HCT116 (cell line): ENCODE measurements around the gene KREMEN2. TPM values are rescaled to one million over a fixed set of nuclear protein-coding genes. Genes with fewer than 3 reads are reported as not detected.
A peak's percentile ranks its signal among the peaks of the same experiment; 100 is the strongest.

ENCODE experiments used
- ATAC-seq: fragments of 200-7000 bp; cut with Tn5 transposase; 2 replicates; pipeline ENCODE4 v1.9.1; 2020; ENCODE audit warnings: mild to moderate bottlenecking, moderate library complexity
- BruUV-seq: library from RNA; stranded (reverse); fragments of 400-500 nt; replicated peaks from 2 replicates; lab custom pipeline; 2021; lab: Mats Ljungman, UMichigan
- CTCF ChIA-PET: fragments of 300-600 bp; sonication (Branson Sonifier 250); formaldehyde crosslinking; loops from one replicate; lab custom pipeline; 2021; ENCODE audit warnings: antibody characterized with exemption; lab: Charles Lee
- POLR2A ChIA-PET: fragments of 300-600, 350-600 bp; sonication (Branson Sonifier 250); formaldehyde crosslinking; loops from one replicate; lab custom pipeline; 2021; ENCODE audit warnings: antibody characterized with exemption; lab: Charles Lee
- RAD21 ChIA-PET, 2 experiments: fragments of 300-600 bp; sonication (Branson Sonifier 250); formaldehyde crosslinking; loops; one replicate each; lab custom pipeline; 2023; ENCODE audit warnings: low total read pairs in 2 of 2; ENCODE audit not compliant: uncharacterized antibody in 2 of 2, unreplicated experiment in 2 of 2, low non-redundant PET in 1 of 2; lab: Charles Lee
- DNase-seq: peaks from one replicate; pipeline ENCODE4 v3.0.0-alpha.2; 2010; ENCODE audit warnings: low read depth, low spot score
- H2AFZ ChIP-seq: fragments of 200-600 bp; shearing (Covaris generic), sonication (generic); 2 replicates; pipeline ENCODE4 v1.6.1; 2017; ENCODE audit warnings: low read depth, mixed run types, mixed read lengths, antibody characterized with exemption, low read length; ENCODE audit not compliant: poor library complexity, severe bottlenecking
- H3K27ac ChIP-seq: 2 replicates; pipeline ENCODE4 v1.5.1; 2012; ENCODE audit warnings: low read depth, low read length
- H3K27me3 ChIP-seq: fragments of 200-600 bp; sonication (generic); 2 replicates; pipeline ENCODE4 v1.6.1; 2016; ENCODE audit warnings: mixed run types, low read length, mixed read lengths; ENCODE audit not compliant: insufficient read depth
- H3K36me3 ChIP-seq, 2 experiments: fragments of 200-500 bp in 1 of 2; fragments of 200-600 bp in 1 of 2; sonication (Bioruptor generic) in 1 of 2; sonication (generic) in 1 of 2; 2 replicates each; pipeline versions ENCODE4 v1.5.1 to v1.6.1; 2014 to 2016; ENCODE audit warnings: low read length in 2 of 2, inconsistent platforms in 1 of 2, mixed read lengths in 1 of 2, mixed run types in 1 of 2; ENCODE audit not compliant: insufficient read depth in 2 of 2, control insufficient read depth in 1 of 2
- H3K4me1 ChIP-seq, 2 experiments: fragments of 200-600 bp in 1 of 2; sonication (generic) in 1 of 2; 2 replicates each; pipeline versions ENCODE4 v1.5.1 to v1.6.1; 2012 to 2017; ENCODE audit warnings: low read length in 2 of 2, inconsistent platforms in 1 of 2, mild to moderate bottlenecking in 1 of 2, mixed read lengths in 1 of 2, mixed run types in 1 of 2, moderate library complexity in 1 of 2; ENCODE audit not compliant: insufficient read depth in 2 of 2, control insufficient read depth in 1 of 2
- H3K4me2 ChIP-seq: fragments of 200-600 bp; sonication (generic); 2 replicates; pipeline ENCODE4 v1.6.1; 2017; ENCODE audit warnings: mixed run types, low read length, mixed read lengths
- H3K4me3 ChIP-seq, 2 experiments: fragments of 200-600 bp in 1 of 2; sonication (generic) in 1 of 2; replicated peaks in 1 of 2; 2 replicates each; pipeline ENCODE4 v1.5.1; 2011 to 2016; ENCODE audit warnings: low read length in 2 of 2, control low read depth in 1 of 2, low read depth in 1 of 2, mild to moderate bottlenecking in 1 of 2, mixed read lengths in 1 of 2, mixed run types in 1 of 2
- H3K79me2 ChIP-seq: fragments of 200-600 bp; sonication (generic); 2 replicates; pipeline ENCODE4 v1.6.1; 2017; ENCODE audit warnings: mild to moderate bottlenecking, mixed run types, low read length, moderate library complexity, mixed read lengths; ENCODE audit not compliant: insufficient read depth
- H3K9ac ChIP-seq: fragments of 200-600 bp; sonication (generic); 2 replicates; pipeline ENCODE4 v1.6.1; 2016; ENCODE audit warnings: low read length, mixed read lengths
- H3K9me2 ChIP-seq: fragments of 200-600 bp; sonication (generic), shearing (Covaris generic); 2 replicates; pipeline ENCODE4 v1.6.1; 2017; ENCODE audit warnings: mixed run types, mild to moderate bottlenecking, moderate library complexity; ENCODE audit not compliant: insufficient read depth
- H3K9me3 ChIP-seq, 2 experiments: fragments of 200-500 bp in 1 of 2; fragments of 200-600 bp in 1 of 2; sonication (Bioruptor generic) in 1 of 2; sonication (generic) in 1 of 2; 2 replicates each; pipeline ENCODE4 v1.6.1; 2014 to 2017; ENCODE audit warnings: low read length in 2 of 2, mixed read lengths in 2 of 2, inconsistent platforms in 1 of 2, low read depth in 1 of 2, mild to moderate bottlenecking in 1 of 2, mixed run types in 1 of 2, moderate library complexity in 1 of 2; ENCODE audit not compliant: control insufficient read depth in 1 of 2, insufficient read depth in 1 of 2
- H4K20me1 ChIP-seq: fragments of 200-600 bp; sonication (generic), shearing (Covaris generic); 2 replicates; pipeline ENCODE4 v1.6.1; 2017; ENCODE audit warnings: mixed run types, mild to moderate bottlenecking, moderate library complexity; ENCODE audit not compliant: insufficient read depth
- CBX3 ChIP-seq: IDR thresholded peaks from 2 replicates; pipeline ENCODE4 v1.6.1; 2012; ENCODE audit warnings: low read depth
- CEBPB ChIP-seq: IDR thresholded peaks from 2 replicates; pipeline ENCODE4 v1.6.1; 2012; ENCODE audit warnings: low read depth
- CTCF ChIP-seq, 3 experiments: fragments of 200-600 bp in 1 of 3; sonication (generic) in 1 of 3; IDR thresholded peaks in 2 of 3; conservative IDR thresholded peaks in 1 of 3; 2 replicates each; pipeline ENCODE4 v1.5.1; 2012 to 2017; ENCODE audit warnings: low read depth in 2 of 3, low read length in 2 of 3, antibody characterized with exemption in 1 of 3, borderline replicate concordance in 1 of 3, control low read depth in 1 of 3, mild to moderate bottlenecking in 1 of 3, mixed read lengths in 1 of 3, mixed run types in 1 of 3, moderate library complexity in 1 of 3; ENCODE audit not compliant: insufficient read depth in 1 of 3
- EGR1 ChIP-seq: IDR thresholded peaks from 2 replicates; pipeline ENCODE4 v1.6.1; 2012; ENCODE audit warnings: low read depth
- ELF1 ChIP-seq: IDR thresholded peaks from 2 replicates; pipeline ENCODE4 v1.6.1; 2012; ENCODE audit warnings: low read depth, borderline replicate concordance
- EZH2 ChIP-seq: fragments of 200-600 bp; sonication (generic); IDR thresholded peaks from 2 replicates; pipeline ENCODE4 v1.6.1; 2017; ENCODE audit warnings: antibody characterized with exemption, mixed run types
- EZH2phosphoT487 ChIP-seq: fragments of 200-600 bp; IDR thresholded peaks from 2 replicates; pipeline ENCODE4 v1.6.1; 2018; ENCODE audit warnings: antibody characterized with exemption, borderline replicate concordance
- FOSL1 ChIP-seq: IDR thresholded peaks from 2 replicates; pipeline ENCODE4 v1.6.1; 2012; ENCODE audit warnings: low read depth
- JUND ChIP-seq: IDR thresholded peaks from 2 replicates; pipeline ENCODE4 v1.6.1; 2012
- MAX ChIP-seq: IDR thresholded peaks from 2 replicates; pipeline ENCODE4 v1.6.1; 2012
- POLR2A ChIP-seq: IDR thresholded peaks from 2 replicates; pipeline ENCODE4 v1.7.0; 2011; ENCODE audit warnings: borderline replicate concordance; ENCODE audit not compliant: insufficient read depth, insufficient read length; ENCODE audit errors: extremely low read depth
- POLR2AphosphoS5 ChIP-seq: IDR thresholded peaks from 2 replicates; pipeline ENCODE4 v1.6.1; 2011; ENCODE audit warnings: mild to moderate bottlenecking, low read depth, low read length, moderate library complexity
- RAD21 ChIP-seq: IDR thresholded peaks from 2 replicates; pipeline ENCODE4 v1.6.1; 2012; ENCODE audit warnings: low read depth, mild to moderate bottlenecking
- REST ChIP-seq: IDR thresholded peaks from 2 replicates; pipeline ENCODE4 v1.6.1; 2012; ENCODE audit warnings: low read depth
- SIN3A ChIP-seq: IDR thresholded peaks from 2 replicates; pipeline ENCODE4 v1.6.1; 2012; ENCODE audit warnings: low read depth
- SRF ChIP-seq: IDR thresholded peaks from 2 replicates; pipeline ENCODE4 v1.6.1; 2012; ENCODE audit warnings: low read depth
- TCF7L2 ChIP-seq: IDR thresholded peaks from 2 replicates; pipeline ENCODE4 v1.7.0; 2011; ENCODE audit warnings: borderline replicate concordance, inconsistent platforms; ENCODE audit not compliant: insufficient read depth, insufficient read length; ENCODE audit errors: extremely low read depth
- YY1 ChIP-seq: IDR thresholded peaks from 2 replicates; pipeline ENCODE4 v1.6.1; 2011; ENCODE audit warnings: low read length, low read depth, moderate library complexity, mild to moderate bottlenecking; ENCODE audit not compliant: insufficient replicate concordance; ENCODE audit errors: extremely low read depth
- ZBTB33 ChIP-seq: IDR thresholded peaks from 2 replicates; pipeline ENCODE4 v1.6.1; 2011; ENCODE audit warnings: mild to moderate bottlenecking, low read length, moderate library complexity; ENCODE audit not compliant: insufficient replicate concordance; ENCODE audit errors: extremely low read depth
- ZFX ChIP-seq: fragments of 450-650 bp; IDR thresholded peaks from 2 replicates; pipeline ENCODE4 v1.6.1; 2017
- intact Hi-C: fragments of 100-400 bp; cut with micrococcal nuclease; formaldehyde crosslinking; loops from 2 replicates; pipeline ENCODE4 v1.10.0; 2022
- total RNA-seq: library from RNA; stranded (reverse); gene quantifications from one replicate; pipeline ENCODE4 v1.2.1, GENCODE V29; 2021; ENCODE audit not compliant: unreplicated experiment

The KREMEN2 gene
- total RNA-seq, 1 experiment from 2014 or later = 14.1 TPM

GRCh38 chr16:2927010-2927646 lies 36.9 kb upstream of the KREMEN2 start:
- intact Hi-C loops = no loop called here
- POLR2A ChIA-PET = interaction anchor here (1.0 to 1.2 kb wide), 3 partner anchors 16 to 44 kb away, joined by 3 to 5 read pairs (median 3); partner anchors contain the start of genes FLYWCH1 and FLYWCH2
- TF ChIP-seq POLR2A = no peak
- no peak for TF ChIP-seq CEBPB
- TF ChIP-seq JUND = no peak
- TF ChIP-seq FOSL1 = no peak
- no peak for TF ChIP-seq EZH2phosphoT487
- TF ChIP-seq REST = no peak
- TF ChIP-seq CTCF (IDR thresholded peaks at IDR 0.05 in 2 of 3, conservative IDR thresholded peaks at IDR 0.05 in 1 of 3; ENCODE audit: borderline replicate concordance in 1 of 3, insufficient read depth in 1 of 3, low read depth in 2 of 3, low read length in 2 of 3) = peak; percentile 93 to 98 (median 97)
- TF ChIP-seq ELF1 = no peak
- TF ChIP-seq MAX = peak; percentile 84
- TF ChIP-seq TCF7L2 = peak; percentile 49
- TF ChIP-seq YY1 = peak; percentile 56
- TF ChIP-seq RAD21 = peak; percentile 87
- no peak for TF ChIP-seq ZFX
- peak; percentile 62 for TF ChIP-seq POLR2AphosphoS5
- no peak for TF ChIP-seq EZH2
- no peak for TF ChIP-seq SIN3A
- TF ChIP-seq CBX3 = peak; percentile 75
- no peak for TF ChIP-seq SRF
- no peak for TF ChIP-seq ZBTB33
- TF ChIP-seq EGR1 = no peak; the same call in 1 of the 2 replicates

More at GRCh38 chr16:2927010-2927646, 36.9 kb upstream of the KREMEN2 start:
- BruUV-seq = no TSS peak
- H3K4me1 ChIP-seq = peaks cover 0 to 11% of the 10 kb centered on the region in 2 experiments; a peak in 3 of 4 replicates
- H3K9me2 ChIP-seq = no peaks in the 10 kb centered on the region
- ATAC-seq = peak; percentile 96
- H3K4me2 ChIP-seq = peak overlapping the region; percentile 39
- H2AFZ ChIP-seq = no peak overlapping the region
- H4K20me1 ChIP-seq = no peaks in the 10 kb centered on the region
- DNase-seq = peak; percentile 85
- ChIA-PET RAD21 (interaction anchor here in 1 of 2 experiments (0.7 to 1.2 kb wide), 2 partner anchors 88 to 115 kb away, joined by 4 to 5 read pairs; no protein-coding TSS in a partner anchor), CTCF (interaction anchor here (0.6 to 1.5 kb wide), 19 partner anchors 11 to 135 kb away, joined by 3 to 16 read pairs (median 5); partner anchors contain the start of genes FLYWCH1, FLYWCH2 and KREMEN2)
- H3K9me3 ChIP-seq = no peaks in the 10 kb centered on the region
- no peaks in the 10 kb centered on the region for H3K27me3 ChIP-seq
- H3K9ac ChIP-seq = no peak overlapping the region
- no peak overlapping the region for H3K4me3 ChIP-seq
- H3K27ac ChIP-seq = no peak overlapping the region
- H3K36me3 ChIP-seq = no peaks in the 10 kb centered on the region; a peak in 1 of 4 replicates
- H3K79me2 ChIP-seq = peaks cover 17% of the 10 kb centered on the region; the same call in 1 of the 2 replicates
